CD4-positive, alpha-beta memory T cell (primary cell): Measurements from ENCODE around the gene MAPKAP1. TPM values are rescaled to one million over a fixed set of nuclear protein-coding genes. Genes with fewer than 3 reads are reported as not detected.

Experiments used
- polyA plus RNA-seq, 2 donors: library from polyadenylated mRNA; unstranded; fragments of 300-500 nt; fragmentation: Illumina TruSeq; gene quantifications; one replicate each; pipeline ENCODE4 v1.2.3, GENCODE V29; 2021
- total RNA-seq, 2 experiments: library from RNA; stranded (reverse); gene quantifications; one replicate each; pipeline ENCODE4 v1.2.3, GENCODE V29; 2021

The MAPKAP1 gene
- total and polyA plus RNA-seq, 4 experiments from 2014 or later, result 51.6 to 59.1 (median 55.8) TPM

Other genes starting within 250 kb of the MAPKAP1 start
- gene PBX3, start 40.2 kb upstream of the MAPKAP1 start, total RNA-seq, result 10 to 100 TPM; 16.1 to 17.0 TPM
- 1 to 10 TPM; 2.2 to 4.7 TPM for gene PBX3, start 40.2 kb upstream of the MAPKAP1 start, polyA plus RNA-seq